ENCODE measurements around the gene RNASEH1.
"Not testable (repeated sequence)": the region's sequence is repeated elsewhere in the genome, so short reads cannot be mapped to it uniquely, and the experiment has no call there.

RNASEH1 gene

DNA sequence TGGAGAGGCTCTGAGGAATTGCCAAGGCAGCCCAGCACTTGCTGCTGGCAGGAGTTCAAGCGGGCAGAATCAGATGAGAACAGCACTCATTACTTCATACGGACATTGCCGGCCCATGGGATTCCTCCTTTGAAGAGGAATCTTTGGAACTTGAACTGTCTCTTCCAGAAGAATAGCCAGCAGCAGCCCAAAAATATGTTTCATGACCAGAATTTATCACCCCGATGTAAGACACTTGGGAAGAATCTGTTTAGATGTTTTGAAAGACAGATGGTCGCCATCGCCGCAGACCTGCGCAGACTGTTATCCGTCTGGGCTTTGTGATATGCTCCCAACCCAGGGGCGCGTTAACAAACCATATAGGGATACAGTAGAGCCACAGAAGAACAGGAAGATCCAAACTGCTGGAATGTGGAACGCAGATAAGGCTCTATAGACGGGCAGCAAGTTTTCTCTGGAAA lies 35.1 kb downstream of the RNASEH1 start:
- DNase-seq (ENCODE audit: low read depth in 2 of 2, low spot score in 1 of 2) = no peak

GRCh38 chr2:3520591-3520990 lies 37.5 kb downstream of the RNASEH1 start:
- no peak for DNase-seq (ENCODE audit: low read depth in 2 of 2, low spot score in 1 of 2)

DNA sequence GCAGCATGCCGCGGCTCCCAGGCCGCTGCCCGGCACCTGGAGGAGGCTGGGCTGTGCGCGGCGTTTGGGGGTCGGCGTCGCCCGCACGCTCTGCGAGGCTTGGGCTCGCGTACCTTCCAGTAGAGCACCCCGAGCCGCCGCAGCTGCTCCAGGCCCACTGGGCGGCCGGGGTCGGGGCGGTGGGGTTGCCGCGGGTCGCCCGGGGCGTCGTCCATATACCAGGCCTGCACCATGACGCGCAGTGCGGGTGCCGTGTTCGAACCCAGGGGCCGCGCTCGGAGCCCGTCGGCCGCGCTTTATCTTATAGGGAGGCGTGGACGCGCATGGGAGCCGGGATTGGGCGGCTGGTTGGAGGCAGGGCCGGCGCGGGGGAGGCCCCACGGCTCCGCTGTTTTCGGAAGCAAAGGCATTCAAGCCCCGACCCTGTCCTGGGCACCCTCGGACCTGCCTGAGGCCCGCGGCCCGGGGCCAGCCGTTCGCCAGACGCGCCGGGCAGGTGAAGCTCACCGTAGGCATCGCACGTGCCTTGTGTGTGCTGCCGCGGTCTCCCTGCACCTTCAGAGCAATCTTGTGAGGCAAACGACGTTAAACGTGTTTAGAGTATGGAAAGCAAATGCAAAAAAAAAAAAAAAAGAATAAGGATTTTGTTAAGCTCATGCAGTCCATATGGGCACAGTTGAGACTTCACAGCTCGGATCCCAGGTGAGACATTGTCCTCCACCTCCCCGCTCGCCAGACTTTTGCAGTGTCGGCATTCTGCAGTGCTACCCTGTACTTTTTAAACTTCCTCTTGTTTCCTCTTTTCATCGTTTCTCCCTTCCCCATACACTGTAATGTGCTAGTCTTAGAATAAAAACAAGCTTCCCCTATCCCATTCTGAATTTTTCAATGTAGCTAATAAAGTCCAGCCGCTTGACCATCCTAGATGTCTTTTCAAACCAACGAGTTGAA lies 38.6 kb downstream of the RNASEH1 start, which contains the start of gene ADI1:
Gene ADI1 (minus strand): TSS at position 277 of the 951 bp plus-strand sequence. CDS start 44 bp downstream, at position 233.
- DNase-seq (ENCODE audit: low read depth in 2 of 2, low spot score in 1 of 2) = peak; percentile 41 to 49

- DNase-seq (ENCODE audit: low read depth in 2 of 2, low spot score in 1 of 2) = peak; percentile 95 to 99
Observed at GRCh38 chr2:3518496-3519254, 39.5 kb downstream of the RNASEH1 start.

GRCh38 chr2:3517948-3518495 lies 40.1 kb downstream of the RNASEH1 start:
- DNase-seq (ENCODE audit: low read depth in 2 of 2, low spot score in 1 of 2) = no peak

DNA sequence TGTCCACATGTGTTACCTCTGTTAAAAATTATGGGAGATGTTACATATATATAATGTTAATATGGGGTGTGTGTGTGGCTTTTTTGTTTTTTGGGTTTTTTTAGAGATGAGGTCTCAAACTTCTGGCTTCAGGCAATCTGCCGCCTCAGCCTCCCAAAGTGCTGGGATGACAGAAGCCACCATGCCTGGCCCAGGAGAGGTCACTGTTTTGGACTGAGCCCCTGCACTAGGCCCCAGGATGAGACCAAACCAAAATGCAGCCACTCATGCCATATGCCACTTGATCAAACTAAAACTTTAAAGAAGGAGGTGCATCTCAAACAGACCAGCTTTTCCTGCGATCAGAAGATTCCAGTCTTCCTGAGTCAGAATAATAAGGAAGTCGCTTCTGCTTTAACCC lies 41.3 kb downstream of the RNASEH1 start:
- no peak for DNase-seq (ENCODE audit: low read depth in 2 of 2, low spot score in 1 of 2)

DNA sequence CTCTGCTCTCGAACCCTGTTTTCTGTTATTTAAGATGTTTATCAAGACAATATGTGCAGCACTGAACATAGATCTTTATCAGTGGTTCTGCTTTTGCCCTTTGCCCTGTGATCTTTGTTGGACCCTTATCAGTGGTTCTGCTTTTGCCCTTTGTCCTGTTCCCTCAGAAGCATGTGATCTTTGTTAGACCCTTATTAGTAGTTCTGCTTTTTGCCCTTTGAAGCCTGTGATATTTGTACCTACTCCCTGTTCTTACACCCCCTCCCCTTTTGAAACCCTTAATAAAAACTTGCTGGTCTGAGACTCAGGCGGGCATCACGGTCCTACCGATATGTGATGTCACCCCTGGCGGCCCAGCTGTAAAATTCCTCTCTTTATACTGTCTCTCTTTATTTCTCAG lies 42.7 kb downstream of the RNASEH1 start:
- not testable (repeated sequence) for DNase-seq (ENCODE audit: low read depth in 2 of 2, low spot score in 1 of 2)

GRCh38 chr2:3513026-3513810 lies 44.9 kb downstream of the RNASEH1 start:
- DNase-seq (ENCODE audit: low read depth in 2 of 2, low spot score in 1 of 2) = no peak

GRCh38 chr2:3512086-3512485 lies 46.0 kb downstream of the RNASEH1 start:
- DNase-seq (ENCODE audit: low read depth in 2 of 2, low spot score in 1 of 2) = no peak

DNA sequence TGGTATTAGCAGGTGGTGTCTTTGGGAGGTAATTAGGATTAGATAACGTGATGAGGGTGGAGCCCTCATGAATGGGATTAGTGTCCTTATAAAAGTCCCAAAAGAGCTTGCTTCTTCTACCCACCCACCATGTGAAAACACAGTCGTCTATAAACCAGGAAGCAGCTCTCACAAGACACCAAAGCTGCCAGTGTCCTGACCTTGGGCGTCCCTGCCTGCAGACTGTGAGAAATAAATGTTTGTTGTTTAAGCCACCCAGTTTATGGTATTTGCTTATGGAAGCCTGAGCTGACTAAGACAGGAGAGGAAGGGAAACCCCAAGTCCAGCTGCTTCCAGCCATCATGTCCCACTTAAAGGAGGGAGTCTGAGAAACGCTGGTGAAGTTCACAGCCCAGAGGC lies 52.4 kb downstream of the RNASEH1 start:
- DNase-seq (ENCODE audit: low read depth in 2 of 2, low spot score in 1 of 2) = no peak

- no peak for DNase-seq (ENCODE audit: low read depth in 2 of 2, low spot score in 1 of 2)
Observed at GRCh38 chr2:3504741-3505140, 53.4 kb downstream of the RNASEH1 start.

DNA sequence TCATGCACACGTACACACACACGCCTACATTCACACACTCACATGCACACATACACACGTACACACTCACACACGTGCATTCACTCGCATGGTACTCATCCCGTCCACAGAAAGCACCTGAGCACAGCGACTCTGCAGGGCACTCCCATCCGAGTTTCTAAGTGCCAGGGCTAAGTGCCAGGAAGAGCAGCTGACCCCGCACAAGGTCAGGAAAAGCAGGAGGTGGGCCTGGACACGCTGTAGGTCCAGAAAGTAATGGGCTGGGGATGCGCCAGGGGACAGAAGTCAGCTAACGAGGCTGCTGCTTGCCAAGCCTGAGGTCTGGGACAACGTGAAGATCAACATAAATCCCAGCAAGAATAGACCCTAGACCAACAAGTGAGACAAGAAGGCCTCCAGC lies 54.6 kb downstream of the RNASEH1 start:
- no peak for DNase-seq (ENCODE audit: low read depth in 2 of 2, low spot score in 1 of 2)

- DNase-seq (ENCODE audit: low read depth in 2 of 2, low spot score in 1 of 2) = no peak
Observed at GRCh38 chr2:3503046-3503445, 55.1 kb downstream of the RNASEH1 start.

DNA sequence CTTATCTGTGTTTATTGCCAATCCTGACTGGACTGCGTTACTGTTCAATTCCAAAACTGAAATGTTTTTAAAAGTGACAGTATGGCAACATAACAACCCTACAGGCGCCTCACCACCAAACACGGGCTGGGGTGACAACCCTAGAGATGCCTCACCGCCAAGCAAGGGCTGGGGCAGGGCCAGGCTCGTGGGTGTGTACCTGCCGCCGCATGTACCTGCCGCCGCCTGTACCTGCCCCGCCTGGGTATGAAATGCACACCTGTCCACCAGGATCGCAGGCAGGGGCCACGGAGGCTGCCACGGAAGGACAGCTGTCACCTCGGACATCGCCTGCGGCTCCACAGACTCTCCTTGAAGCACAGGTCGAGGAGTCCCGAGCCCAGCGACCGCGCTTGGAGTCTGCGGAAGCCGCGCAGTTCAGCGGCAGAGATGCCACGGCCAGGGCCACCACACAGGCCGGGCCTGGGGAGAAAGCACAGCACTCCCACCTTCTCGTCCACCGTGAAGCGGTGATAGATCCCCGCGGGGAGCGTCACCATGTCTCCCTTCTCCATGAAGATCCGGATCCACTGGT lies 57.7 kb downstream of the RNASEH1 start:
- no peak for DNase-seq (ENCODE audit: low read depth in 2 of 2, low spot score in 1 of 2)

GRCh38 chr2:3498783-3499394 lies 59.2 kb downstream of the RNASEH1 start:
- no peak for DNase-seq (ENCODE audit: low read depth in 2 of 2, low spot score in 1 of 2)

DNA sequence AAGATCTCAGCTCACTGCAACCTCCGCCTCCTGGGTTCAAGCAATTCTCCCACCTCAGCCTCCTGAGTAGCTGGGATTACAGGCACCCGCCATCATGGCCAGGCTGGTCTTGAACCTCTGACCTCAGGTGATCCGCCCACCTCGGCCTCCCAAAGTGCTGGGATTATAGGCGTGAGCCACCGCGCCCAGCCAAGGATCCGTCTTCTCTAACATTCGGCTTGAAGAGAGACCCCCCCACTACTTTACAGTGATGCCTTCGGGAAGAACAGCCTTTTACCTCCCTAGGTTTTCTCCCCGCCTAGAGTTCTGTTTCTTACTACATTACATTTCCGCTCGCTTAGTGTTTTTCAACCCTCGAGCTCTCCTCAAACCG lies 61.4 kb downstream of the RNASEH1 start:
- not testable (repeated sequence) for DNase-seq (ENCODE audit: low read depth in 2 of 2, low spot score in 1 of 2)
